ENCODE measurements around the gene RIT2.
"Not testable (repeated sequence)": the region's sequence is repeated elsewhere in the genome, so short reads cannot be mapped to it uniquely, and the experiment has no call there.

RIT2 gene

DNA sequence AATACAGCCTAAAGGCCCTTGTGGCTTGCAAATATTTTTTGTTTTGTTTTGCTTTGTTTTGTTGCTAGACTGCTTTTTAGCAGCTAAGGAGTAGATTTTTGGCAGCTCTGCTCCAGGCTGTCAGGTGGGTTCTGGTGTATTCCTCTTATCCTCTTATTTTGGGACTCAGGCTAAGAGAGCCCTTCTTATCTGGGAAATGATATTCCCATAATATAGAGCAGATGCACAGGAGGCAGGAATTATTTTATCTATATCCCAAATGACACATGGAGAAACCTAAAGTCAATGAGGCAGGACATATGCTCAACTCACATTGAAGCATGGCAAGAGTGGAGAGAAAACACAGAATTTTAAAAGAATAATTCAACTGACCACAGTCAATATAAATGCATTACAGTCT, 369.6 kb downstream of the RIT2 start:
- no peak for DNase-seq

DNA sequence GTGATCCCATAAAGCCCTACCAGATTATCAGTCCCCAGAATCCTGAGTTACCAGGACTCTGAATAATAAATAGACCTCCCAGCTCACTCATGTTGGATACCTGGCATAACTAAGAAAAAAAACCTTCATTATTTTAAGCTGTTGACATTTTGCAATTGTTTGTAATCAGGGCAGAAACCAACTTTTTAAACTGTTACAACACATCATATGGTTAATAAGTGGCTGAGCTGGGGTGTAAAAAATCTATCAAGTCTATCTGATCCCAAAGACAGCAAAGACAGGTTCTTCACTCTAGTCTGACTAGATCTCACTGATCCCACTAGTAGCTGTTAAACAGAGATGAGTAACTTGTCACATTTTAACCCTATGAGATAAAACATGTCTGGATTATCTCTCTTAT, 370.3 kb downstream of the RIT2 start:
- DNase-seq: no peak

DNA sequence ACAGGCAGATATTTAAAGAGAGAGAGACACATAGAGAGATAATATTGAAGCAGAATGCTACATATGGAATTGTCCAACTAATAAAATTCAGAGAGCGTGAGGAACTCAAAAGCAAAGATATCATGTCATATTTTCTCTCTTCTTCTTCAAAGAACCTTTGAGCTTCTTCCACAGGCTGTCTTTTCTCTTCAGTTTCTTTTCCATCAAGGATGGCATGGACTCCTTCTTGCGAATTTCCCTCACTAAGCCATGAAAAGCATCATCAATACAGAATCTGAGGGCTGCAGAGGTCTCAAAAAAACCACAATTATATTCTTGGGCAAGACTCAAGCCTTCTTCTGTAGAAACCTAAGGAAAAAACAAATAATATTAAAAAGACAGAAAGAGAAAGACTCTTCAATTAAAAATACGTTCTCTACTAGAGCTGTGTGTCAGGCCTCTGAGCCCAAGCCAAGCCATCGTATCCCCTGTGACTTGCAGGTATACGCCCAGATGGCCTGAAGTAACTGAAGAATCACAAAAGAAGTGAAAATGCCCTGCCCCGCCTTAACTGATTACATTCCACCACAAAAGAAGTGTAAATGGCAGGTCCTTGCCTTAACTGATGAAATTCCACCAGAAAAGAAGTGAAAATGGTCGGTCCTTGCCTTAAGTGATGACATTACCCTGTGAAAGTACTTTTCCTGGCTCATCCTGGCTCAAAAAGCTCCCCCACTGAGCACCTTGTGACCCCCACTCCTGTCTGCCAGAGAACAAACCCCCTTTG, 371.9 kb downstream of the RIT2 start:
- no peak for DNase-seq

DNA sequence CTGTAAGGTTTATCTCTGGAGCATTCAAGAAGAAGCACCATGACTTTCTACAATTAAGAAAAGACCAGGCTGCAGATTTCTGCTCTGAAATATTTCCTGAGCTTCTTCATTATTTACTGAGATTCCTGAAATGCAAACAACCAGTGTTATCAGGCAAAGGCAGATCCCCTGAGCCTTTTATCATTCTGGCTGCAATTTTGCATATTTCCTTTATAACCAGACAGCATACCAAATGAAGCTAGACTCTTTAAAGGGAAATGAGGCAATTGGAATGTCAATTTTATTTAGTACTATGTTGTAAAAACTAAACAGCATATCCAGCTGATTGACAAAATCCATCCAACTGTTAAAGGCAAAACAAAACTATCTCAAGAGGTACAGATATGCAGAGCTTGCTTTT, 372.5 kb downstream of the RIT2 start:
- DNase-seq: no peak

DNA sequence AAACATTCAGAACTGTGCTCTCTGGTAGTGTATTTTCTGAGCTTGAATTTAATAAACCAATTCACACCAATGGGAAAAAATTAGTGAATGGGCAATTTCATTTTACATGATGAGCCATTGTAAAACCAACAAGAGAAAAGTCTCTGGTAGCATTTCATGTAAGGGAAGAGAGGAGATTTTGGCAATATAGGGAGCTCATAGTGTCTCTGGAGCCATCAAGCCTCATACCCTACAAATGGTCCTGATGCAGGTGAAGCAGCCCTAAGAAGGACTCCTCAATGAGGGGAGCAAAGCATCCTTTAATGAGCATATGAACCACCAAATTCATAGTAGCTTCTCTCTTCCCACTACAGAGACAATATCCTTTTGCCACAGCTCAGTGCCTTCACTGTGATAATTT, 373.0 kb downstream of the RIT2 start:
- no peak for DNase-seq

DNA sequence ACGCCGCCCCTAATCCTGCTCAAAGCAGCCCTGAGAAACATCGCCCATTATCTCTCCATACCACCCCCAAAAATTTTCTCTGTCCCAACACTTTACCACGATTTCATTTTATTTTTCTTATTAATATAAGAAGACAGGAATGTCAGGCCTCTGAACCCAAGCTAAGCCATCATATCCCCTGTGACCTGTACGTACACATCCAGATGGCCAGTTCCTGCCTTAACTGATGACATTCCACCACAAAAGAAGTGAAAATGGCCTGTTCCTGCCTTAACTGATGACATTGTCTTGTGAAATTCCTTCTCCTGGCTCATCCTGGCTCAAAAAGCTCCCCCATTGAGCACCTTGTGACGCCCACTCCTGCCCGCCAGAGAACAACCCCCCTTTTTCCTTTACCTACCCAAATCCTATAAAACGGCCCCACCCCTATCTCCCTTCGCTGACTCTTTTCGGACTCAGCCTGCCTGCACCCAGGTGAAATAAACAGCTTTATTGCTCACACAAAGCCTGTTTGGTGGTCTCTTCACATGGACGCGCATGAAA, 373.6 kb downstream of the RIT2 start:
- DNase-seq: not testable (repeated sequence)

DNA sequence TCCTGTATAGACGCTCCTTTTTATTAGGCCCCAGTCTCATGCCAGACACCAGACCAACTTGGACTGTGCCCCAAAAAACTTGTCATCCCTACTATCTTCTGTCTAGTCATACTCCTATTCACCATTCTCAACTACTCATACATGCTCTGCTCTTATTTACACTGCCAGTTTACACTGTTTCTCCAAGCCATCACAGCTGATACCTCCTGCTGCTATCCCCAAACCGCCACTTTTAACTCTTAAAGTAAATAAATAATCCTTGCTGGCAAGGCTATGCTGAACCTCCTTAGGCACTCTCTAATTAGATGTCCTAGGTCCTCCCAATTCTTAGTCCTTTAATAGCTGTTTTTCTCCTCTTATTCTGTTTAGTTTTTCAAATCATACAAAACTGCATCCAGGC, 374.2 kb downstream of the RIT2 start:
- DNase-seq: not testable (repeated sequence)

DNA sequence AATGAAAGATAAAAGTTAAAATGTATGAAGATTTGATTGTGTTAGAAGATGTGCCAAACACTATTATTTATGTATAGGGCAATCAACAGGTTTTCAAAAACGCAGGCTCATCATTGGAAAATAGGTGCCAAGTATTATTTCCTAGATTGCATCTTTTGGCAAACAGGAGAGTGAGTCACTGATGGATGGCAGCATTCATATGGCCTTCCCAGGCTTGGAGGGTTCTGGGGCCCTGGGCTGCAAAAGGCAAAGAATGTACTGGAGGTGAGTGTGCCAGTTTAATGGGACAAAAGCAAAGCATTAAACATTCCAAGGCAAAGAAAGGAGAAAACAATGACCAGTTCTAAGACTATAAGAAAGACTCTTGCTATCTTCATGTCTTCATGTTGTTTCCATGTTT, 379.4 kb downstream of the RIT2 start:
- no peak for DNase-seq

DNA sequence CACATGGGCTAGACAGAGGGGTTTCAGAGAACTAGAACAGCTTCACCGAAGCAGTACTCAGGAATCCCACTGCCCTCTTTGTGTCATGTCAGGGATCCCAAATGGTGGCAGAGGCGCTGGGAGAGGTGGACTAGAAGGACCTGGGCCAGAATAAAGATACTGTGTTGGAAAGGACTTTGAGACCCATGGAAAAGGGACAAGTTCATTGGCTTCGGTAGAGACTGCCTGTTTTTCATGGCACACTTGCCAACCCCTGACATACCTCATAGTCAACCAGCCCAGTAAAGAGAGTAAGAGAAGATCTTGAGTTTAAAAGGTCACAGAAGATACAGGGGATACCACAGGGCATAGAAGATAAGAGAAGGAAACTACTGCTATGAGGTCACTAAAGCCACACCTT, 381.0 kb downstream of the RIT2 start:
- DNase-seq: no peak

DNA sequence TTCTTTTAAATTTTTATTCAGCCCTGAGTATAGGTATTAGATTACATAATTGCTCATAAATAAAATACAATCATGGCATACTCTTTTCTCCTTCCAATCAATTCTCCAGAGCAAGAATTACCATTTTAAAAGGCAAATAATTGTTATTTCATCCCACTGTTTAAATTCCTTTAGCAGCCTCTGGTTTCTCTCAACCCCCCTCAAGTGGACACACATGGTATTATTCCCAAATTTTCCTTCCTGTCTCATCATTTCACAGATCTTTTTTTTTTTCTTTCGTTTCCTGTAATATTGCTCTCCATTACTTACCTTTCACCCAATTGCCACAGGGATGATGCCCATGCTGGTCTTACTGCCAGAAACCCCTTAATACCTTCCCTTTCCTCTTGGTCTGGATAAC, 385.2 kb downstream of the RIT2 start:
- no peak for DNase-seq

DNA sequence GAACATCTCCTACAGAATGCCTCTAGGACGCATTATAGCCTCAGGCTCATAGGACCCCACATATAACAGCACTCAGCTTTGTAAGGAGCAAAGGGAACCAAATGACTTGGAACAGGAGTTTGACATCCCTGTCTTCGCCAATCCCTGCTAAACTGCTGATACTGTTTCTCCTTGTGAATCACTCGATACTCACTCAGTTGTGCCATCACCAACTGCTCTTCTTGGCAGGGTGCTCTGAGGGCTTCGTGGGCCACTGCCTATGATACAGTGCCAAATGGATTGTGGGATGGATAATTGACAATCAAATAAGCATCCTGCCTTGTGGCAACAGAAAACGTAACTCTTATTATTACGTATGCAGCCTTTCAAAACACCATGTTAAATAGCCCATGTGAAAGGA, 396.3 kb downstream of the RIT2 start:
- DNase-seq: no peak

DNA sequence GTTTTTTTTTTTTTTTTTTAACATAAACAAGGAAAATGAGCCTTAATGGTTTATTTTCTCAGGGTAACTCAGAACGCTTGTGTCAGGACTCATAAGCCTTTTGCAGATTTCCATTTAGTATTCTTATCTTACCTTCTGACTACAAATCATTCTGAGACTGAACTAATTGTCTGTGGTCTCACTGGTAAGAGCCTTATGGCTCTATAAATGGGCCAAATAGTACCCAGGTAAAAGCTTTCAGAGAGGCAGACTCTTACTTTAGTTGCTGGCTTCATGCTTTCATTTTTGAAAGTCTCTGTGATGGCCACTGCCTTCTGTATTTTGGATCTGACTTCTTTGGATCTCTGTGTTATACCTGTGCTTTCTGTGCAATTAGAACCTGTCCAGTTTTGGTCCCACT, 403.4 kb downstream of the RIT2 start:
- DNase-seq: no peak

DNA sequence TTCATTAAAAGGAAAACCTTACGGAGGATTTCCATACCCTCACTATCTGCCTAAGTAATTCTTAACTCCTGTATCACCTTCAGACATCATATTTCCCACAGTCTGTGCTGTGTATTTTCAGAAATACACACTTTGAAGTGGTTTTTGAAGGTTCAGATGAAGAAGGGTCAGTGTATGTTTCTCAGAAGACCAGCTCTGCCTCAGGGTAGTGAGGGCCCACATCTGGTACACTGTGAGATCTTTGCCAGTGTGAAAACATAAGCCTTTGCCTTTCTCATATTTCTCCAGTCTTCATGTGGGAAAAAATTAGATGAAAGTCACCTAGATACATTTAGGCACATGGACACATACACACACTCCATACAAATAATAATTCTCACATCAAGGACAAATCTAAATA, 408.4 kb downstream of the RIT2 start:
- no peak for DNase-seq

DNA sequence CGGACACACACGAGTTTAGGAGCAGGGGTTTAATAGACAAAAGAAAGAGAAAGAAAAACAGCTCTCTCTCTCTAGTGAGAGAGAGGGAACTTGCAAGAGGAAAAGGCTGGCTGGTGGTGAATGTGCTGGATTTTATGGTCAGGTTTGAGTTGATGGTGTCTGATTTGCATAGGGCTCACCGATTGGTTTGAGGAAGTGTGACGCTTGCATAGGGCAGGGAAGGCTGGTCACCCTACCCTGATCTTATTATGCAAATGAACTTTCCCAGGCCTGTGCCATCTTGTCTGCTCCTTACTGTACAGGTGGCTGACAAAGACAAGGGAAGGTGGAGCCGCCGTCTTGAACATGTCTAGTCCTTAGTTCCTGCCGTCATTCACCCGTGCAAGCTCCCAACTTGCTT, 408.9 kb downstream of the RIT2 start:
- no peak for DNase-seq

DNA sequence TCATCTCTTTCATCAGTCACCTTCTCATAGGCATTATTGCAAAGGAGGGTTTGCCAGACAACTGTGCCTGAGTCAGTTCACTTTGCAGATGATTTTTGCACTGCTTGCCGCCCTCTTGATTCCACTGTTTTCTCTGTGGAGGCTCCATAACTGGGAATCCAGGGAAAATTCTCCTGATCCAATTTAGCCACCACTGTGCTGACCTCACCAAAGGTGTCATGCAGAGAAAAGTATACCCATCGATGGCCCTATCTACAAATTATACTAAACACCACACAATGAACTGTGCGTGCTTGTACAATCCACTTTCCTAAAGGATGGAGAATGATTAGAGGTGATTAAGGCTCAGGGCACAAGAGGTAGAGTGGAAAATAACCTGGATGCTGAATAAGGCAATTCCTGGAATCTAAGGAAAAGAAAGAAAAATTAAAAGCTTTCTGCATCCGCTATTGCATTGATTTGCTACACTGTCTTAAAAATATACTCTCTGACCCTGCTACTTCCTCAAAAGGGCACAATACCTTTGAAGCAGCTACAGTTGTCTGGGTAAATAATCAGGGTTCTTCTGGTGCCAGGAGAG, 409.4 kb downstream of the RIT2 start:
- DNase-seq: no peak

All from activated T-cell treated with anti-CD3 and anti-CD28 coated beads, Interleukin-2, amount 50 U/mL, for 48 hours (primary cell).